ENCODE data around the gene LRRC75A.
"Not testable (repeated sequence)": the region's sequence is repeated elsewhere in the genome, so short reads cannot be mapped to it uniquely, and the experiment has no call there.

LRRC75A gene

GRCh38 chr17:16470265-16470664 is 21.7 kb downstream of the LRRC75A start:
- no peak for DNase-seq

GRCh38 chr17:16468428-16468992 is 23.5 kb downstream of the LRRC75A start:
- DNase-seq, result no peak

GRCh38 chr17:16467886-16468285 is 24.1 kb downstream of the LRRC75A start:
- no peak for DNase-seq

- no peak for DNase-seq
Observed at GRCh38 chr17:16467044-16467443, 24.9 kb downstream of the LRRC75A start.

- DNase-seq, result no peak
Observed at GRCh38 chr17:16466407-16466806, 25.6 kb downstream of the LRRC75A start.

GRCh38 chr17:16465861-16466338 is 26.1 kb downstream of the LRRC75A start:
- DNase-seq, result no peak

GRCh38 chr17:16465052-16465312 is 27.0 kb downstream of the LRRC75A start:
- no peak for DNase-seq

- DNase-seq, result no peak
Observed at GRCh38 chr17:16464303-16465051, 27.5 kb downstream of the LRRC75A start.

GRCh38 chr17:16463358-16464302 is 28.4 kb downstream of the LRRC75A start:
- DNase-seq, result no peak

GRCh38 chr17:16462070-16462864 is 29.7 kb downstream of the LRRC75A start:
- DNase-seq, result no peak

GRCh38 chr17:16461606-16461866 is 30.5 kb downstream of the LRRC75A start:
- DNase-seq, result no peak

GRCh38 chr17:16460796-16461605 is 31.0 kb downstream of the LRRC75A start:
- no peak for DNase-seq

- no peak for DNase-seq
Observed at GRCh38 chr17:16459855-16460550, 32.0 kb downstream of the LRRC75A start.

- no peak for DNase-seq
Observed at GRCh38 chr17:16459271-16459670, 32.7 kb downstream of the LRRC75A start.

GRCh38 chr17:16456742-16457316 is 35.2 kb downstream of the LRRC75A start:
- DNase-seq, result no peak

GRCh38 chr17:16455997-16456741 is 35.8 kb downstream of the LRRC75A start:
- no peak for DNase-seq

GRCh38 chr17:16453493-16453851 is 38.5 kb downstream of the LRRC75A start:
- DNase-seq, result no peak

- DNase-seq, result not testable (repeated sequence)
Observed at GRCh38 chr17:16452268-16452667, 39.7 kb downstream of the LRRC75A start.

- no peak for DNase-seq
Observed at GRCh38 chr17:16450028-16450427, 42.0 kb downstream of the LRRC75A start.

- DNase-seq, result no peak
Observed at GRCh38 chr17:16449121-16449570, 42.8 kb downstream of the LRRC75A start.

Data from effector CD4-positive, alpha-beta T cell (primary cell).